Natural killer cell treated with Interleukin-12 subunit alpha and Interleukin-12 subunit beta and Interleukin-15 and Interleukin-18, amount 100 ng/mL, for 72 hours (primary cell): Measurements from ENCODE around the gene PAIP1. TPM values are rescaled to one million over a fixed set of nuclear protein-coding genes. Genes with fewer than 3 reads are reported as not detected.
"Not testable (repeated sequence)": the region's sequence is repeated elsewhere in the genome, so short reads cannot be mapped to it uniquely, and the experiment has no call there.

Experiments
- ATAC-seq, 2 donors: fragments of 150-1000 bp; cut with Tn5 transposase in 1 of 2; sonication (Bioruptor Pico), chemical (Tn5 transposase) in 1 of 2; 2 replicates each; pipeline ENCODE4 v1.10.0; 2021
- DNase-seq: peaks from one replicate; pipeline ENCODE4 v3.0.0; 2022; ENCODE audit warnings: low spot score
- H3K27ac Mint-ChIP-seq, 2 donors: 1 replicate in 1 of 2; 2 replicates in 1 of 2; pipeline ENCODE4 v1.8.0; 2022; ENCODE audit warnings: mixed read lengths in 2 of 2, mild to moderate bottlenecking in 1 of 2, moderate library complexity in 1 of 2
- H3K27me3 Mint-ChIP-seq, 2 donors: 1 replicate in 1 of 2; 2 replicates in 1 of 2; pipeline ENCODE4 v1.8.0; 2022; ENCODE audit warnings: mixed read lengths in 2 of 2
- H3K36me3 Mint-ChIP-seq: one replicate; pipeline ENCODE4 v1.8.0; 2022; ENCODE audit warnings: mixed read lengths
- H3K4me1 Mint-ChIP-seq, 2 donors: 1 replicate in 1 of 2; 2 replicates in 1 of 2; pipeline ENCODE4 v1.8.0; 2022; ENCODE audit warnings: low read depth in 2 of 2, mixed read lengths in 2 of 2, mild to moderate bottlenecking in 1 of 2
- H3K4me3 Mint-ChIP-seq: one replicate; pipeline ENCODE4 v1.8.0; 2022; ENCODE audit warnings: mixed read lengths
- H3K9me3 Mint-ChIP-seq: 2 replicates; pipeline ENCODE4 v1.8.0; 2022; ENCODE audit warnings: mixed read lengths
- total RNA-seq, 2 donors: library from RNA; stranded (reverse); gene quantifications; one replicate each; pipeline ENCODE4 v1.2.3, GENCODE V29; 2022

The PAIP1 gene
- total RNA-seq, 2 donors from 2014 or later: 47.9 to 57.0 TPM

- ATAC-seq: no peak
- Mint-ChIP-seq H3K27me3 (peaks cover 0 to 5% of the 10 kb centered on the region in 2 donors), H3K4me1 (peaks cover 6 to 10% of the 10 kb centered on the region in 2 donors)
Measured at GRCh38 chr5:43561356-43561755, 4.5 kb upstream of the PAIP1 start.

DNA sequence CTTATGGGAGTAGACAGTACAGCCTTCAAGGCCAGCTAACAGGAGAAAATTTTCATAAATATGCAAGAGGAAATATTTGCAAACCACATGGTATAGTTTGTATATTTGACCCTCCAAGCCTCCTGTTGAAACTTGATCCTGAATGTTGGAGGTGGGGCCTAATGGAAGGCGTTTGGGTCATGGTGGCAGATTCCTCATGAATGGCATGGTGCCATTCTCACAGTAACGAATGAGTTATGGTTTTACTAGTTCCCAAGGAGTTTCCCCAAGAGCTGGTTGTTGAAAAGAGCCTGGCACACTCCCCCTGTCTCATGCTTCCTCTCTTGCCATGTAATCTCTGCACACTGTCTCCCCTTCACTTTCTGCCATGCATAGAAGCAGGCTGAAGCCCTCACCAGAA, 3.3 kb upstream of the PAIP1 start:
- H3K4me3 Mint-ChIP-seq: no peak overlapping the region
- no peak overlapping the region for H3K27ac Mint-ChIP-seq
- H3K4me1 Mint-ChIP-seq: peaks cover 6 to 11% of the 10 kb centered on the region in 2 donors
- no peaks in the 10 kb centered on the region for H3K36me3 Mint-ChIP-seq
- no peak for ATAC-seq
- no peaks in the 10 kb centered on the region for H3K9me3 Mint-ChIP-seq
- peaks cover 0 to 5% of the 10 kb centered on the region in 2 donors for H3K27me3 Mint-ChIP-seq
- no peak for DNase-seq

More at GRCh38 chr5:43561356-43561755, 4.5 kb upstream of the PAIP1 start:
- DNase-seq: no peak
- no peak overlapping the region for H3K4me3 Mint-ChIP-seq
- H3K9me3 Mint-ChIP-seq: no peaks in the 10 kb centered on the region
- no peaks in the 10 kb centered on the region for H3K36me3 Mint-ChIP-seq
- H3K27ac Mint-ChIP-seq: no peak overlapping the region

- H3K4me1 Mint-ChIP-seq: peaks cover 6 to 13% of the 10 kb centered on the region in 2 donors
- peak; percentile 93 for DNase-seq
- not testable (repeated sequence) for H3K36me3 Mint-ChIP-seq, H3K9me3 Mint-ChIP-seq, H3K27me3 Mint-ChIP-seq
- peak; percentile 94 for ATAC-seq
- H3K27ac Mint-ChIP-seq: peak overlapping the region in 1 of 2 donors; percentile 71
- H3K4me3 Mint-ChIP-seq: peak overlapping the region; percentile 89
Measured at GRCh38 chr5:43556607-43556856, 345 bp downstream of the PAIP1 start.

DNA sequence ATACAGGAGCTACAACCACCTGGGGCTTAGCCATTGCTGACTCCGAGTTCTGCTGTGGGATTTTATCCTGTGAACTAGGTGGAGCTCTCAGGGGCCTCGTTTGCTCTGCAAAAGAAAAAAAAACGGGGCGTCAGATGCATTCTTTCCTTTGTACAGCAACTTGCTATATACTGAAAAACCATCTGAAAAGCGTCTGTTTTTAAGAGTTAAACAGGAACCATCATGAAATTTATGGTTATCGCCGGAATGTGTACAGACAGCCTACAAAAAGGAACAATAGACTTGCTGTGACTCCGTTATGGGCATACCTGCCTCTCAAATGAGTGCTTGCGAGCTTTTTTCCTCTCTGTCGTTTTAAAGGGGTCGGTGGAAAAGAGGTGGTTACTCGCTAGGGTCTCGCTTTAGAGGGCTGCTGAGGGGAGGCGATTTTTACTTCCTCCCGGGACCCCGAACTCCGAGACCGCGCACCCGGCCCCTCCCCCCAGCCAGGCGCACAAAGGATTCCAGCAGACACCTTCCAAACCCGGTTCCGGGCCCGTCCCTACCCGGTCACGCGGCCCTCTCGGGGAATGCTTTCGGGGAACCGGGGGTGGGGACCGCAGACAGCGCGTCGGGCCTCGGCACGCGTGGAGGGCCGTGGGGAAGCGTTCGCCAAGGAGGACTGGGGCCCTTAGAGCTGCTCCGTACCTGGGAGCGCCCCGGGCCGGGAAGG, 826 bp downstream of the PAIP1 start:
- H3K27me3 Mint-ChIP-seq: peaks cover 0 to 3% of the 10 kb centered on the region in 2 donors
- H3K4me1 Mint-ChIP-seq: peaks cover 7 to 14% of the 10 kb centered on the region in 2 donors
- H3K9me3 Mint-ChIP-seq: no peaks in the 10 kb centered on the region
- peak overlapping the region; percentile 71 to 78 for H3K27ac Mint-ChIP-seq
- no peaks in the 10 kb centered on the region for H3K36me3 Mint-ChIP-seq
- no peak for ATAC-seq
- peak overlapping the region; percentile 87 for H3K4me3 Mint-ChIP-seq
- DNase-seq: peak; percentile 73

- Mint-ChIP-seq H3K4me3 (no peak overlapping the region), H3K27me3 (no peaks in the 10 kb centered on the region)
- ATAC-seq: no peak
Measured at GRCh38 chr5:43554497-43554896, 2.4 kb downstream of the PAIP1 start.

GRCh38 chr5:43553381-43553780, 3.5 kb downstream of the PAIP1 start:
- no peaks in the 10 kb centered on the region for H3K27me3 Mint-ChIP-seq
- ATAC-seq (no peak), DNase-seq (no peak)
- no peak overlapping the region for H3K4me3 Mint-ChIP-seq
- no peak overlapping the region for H3K27ac Mint-ChIP-seq
- H3K9me3 Mint-ChIP-seq: no peaks in the 10 kb centered on the region
- H3K4me1 Mint-ChIP-seq: peaks cover 16 to 18% of the 10 kb centered on the region in 2 donors
- H3K36me3 Mint-ChIP-seq: no peaks in the 10 kb centered on the region

More at GRCh38 chr5:43554497-43554896, 2.4 kb downstream of the PAIP1 start:
- Mint-ChIP-seq H3K9me3 (no peaks in the 10 kb centered on the region), H3K36me3 (no peaks in the 10 kb centered on the region), H3K4me1 (peaks cover 12 to 17% of the 10 kb centered on the region in 2 donors), H3K27ac (no peak overlapping the region)
- no peak for DNase-seq

- Mint-ChIP-seq H3K27ac (no peak overlapping the region), H3K36me3 (no peaks in the 10 kb centered on the region), H3K27me3 (no peaks in the 10 kb centered on the region), H3K4me3 (no peak overlapping the region), H3K4me1 (peaks cover 10 to 11% of the 10 kb centered on the region in 2 donors), H3K9me3 (no peaks in the 10 kb centered on the region)
- ATAC-seq (no peak), DNase-seq (no peak)
Measured at GRCh38 chr5:43551731-43552130, 5.1 kb downstream of the PAIP1 start.

- not testable (repeated sequence) for H3K4me3 Mint-ChIP-seq, H3K27me3 Mint-ChIP-seq, H3K27ac Mint-ChIP-seq, ATAC-seq, DNase-seq, H3K9me3 Mint-ChIP-seq
- H3K36me3 Mint-ChIP-seq: peaks cover 17% of the 10 kb centered on the region
- H3K4me1 Mint-ChIP-seq: peaks cover 10 to 20% of the 10 kb centered on the region in 2 donors
Measured at GRCh38 chr5:43549272-43549671, 7.6 kb downstream of the PAIP1 start.

DNA sequence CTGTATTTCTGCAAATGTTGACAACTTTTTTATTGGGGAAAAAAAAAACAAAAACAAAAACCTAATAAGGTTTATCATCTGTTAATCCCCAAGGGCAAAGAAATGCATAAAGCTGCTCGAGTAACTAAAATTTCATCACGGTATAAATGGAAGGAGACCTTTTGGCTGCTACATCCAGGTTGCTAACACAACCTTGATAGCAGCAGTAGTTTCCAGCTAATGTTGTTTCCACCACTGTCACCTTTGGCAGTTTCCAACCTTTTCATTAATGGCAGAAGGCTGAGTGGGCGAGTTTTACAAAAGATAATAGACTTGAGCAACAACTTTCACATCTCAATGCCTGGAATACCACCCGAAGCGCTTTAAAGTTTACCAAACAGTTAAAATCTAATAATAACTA, 8.5 kb downstream of the PAIP1 start:
- Mint-ChIP-seq H3K27ac (no peak overlapping the region), H3K36me3 (peaks cover 19% of the 10 kb centered on the region), H3K27me3 (no peaks in the 10 kb centered on the region), H3K4me1 (peaks cover 11 to 21% of the 10 kb centered on the region in 2 donors), H3K4me3 (no peak overlapping the region), H3K9me3 (no peaks in the 10 kb centered on the region)
- ATAC-seq (no peak), DNase-seq (no peak)

DNA sequence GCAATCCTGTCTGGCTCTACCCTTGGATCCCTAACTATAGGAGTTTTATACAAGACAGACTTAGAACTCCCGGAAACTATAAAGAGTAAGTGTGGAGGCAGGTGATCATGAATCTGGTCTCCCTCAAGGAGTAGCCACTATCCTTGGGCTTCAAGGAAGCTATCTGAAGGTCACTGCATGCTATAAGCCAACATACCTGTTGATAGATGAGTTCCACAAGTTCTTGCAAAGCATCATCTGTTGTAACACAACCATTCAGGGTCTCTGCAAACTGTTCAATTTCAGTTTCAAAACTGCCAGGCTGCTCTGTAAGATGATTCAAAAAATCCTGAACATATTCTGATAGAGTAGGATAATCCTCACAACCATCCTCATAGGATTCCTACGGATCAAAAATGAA, 9.3 kb downstream of the PAIP1 start:
- Mint-ChIP-seq H3K9me3 (no peaks in the 10 kb centered on the region), H3K4me3 (no peak overlapping the region), H3K27ac (no peak overlapping the region), H3K4me1 (peaks cover 11 to 21% of the 10 kb centered on the region in 2 donors), H3K27me3 (no peaks in the 10 kb centered on the region), H3K36me3 (peaks cover 19% of the 10 kb centered on the region)
- ATAC-seq (no peak), DNase-seq (no peak)

GRCh38 chr5:43543434-43543833, 13.4 kb downstream of the PAIP1 start:
- DNase-seq: no peak
- H3K9me3 Mint-ChIP-seq: no peaks in the 10 kb centered on the region
- H3K4me3 Mint-ChIP-seq: no peak overlapping the region
- no peaks in the 10 kb centered on the region for H3K27me3 Mint-ChIP-seq
- peaks cover 23% of the 10 kb centered on the region for H3K36me3 Mint-ChIP-seq
- H3K27ac Mint-ChIP-seq: no peak overlapping the region
- H3K4me1 Mint-ChIP-seq: peaks cover 10 to 11% of the 10 kb centered on the region in 2 donors
- no peak for ATAC-seq

DNA sequence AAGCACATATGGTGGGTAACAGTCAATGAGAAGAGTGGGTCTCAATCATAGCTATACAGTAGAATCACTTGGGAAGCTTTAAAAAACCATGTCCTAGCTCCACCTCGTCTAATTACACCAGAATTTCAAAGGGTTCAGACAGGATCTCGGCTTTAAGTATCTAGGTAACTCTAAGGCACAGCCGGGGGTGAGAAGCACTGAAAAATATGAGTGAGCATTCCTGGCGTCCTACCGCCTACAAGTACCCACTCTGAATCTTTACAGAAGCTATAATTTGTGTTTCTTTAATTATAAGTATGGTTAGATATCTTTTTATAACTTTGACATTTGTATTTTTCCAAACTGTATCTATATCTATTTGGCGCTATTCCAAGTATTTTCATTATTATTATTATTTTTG, 16.1 kb downstream of the PAIP1 start:
- Mint-ChIP-seq H3K27me3 (no peaks in the 10 kb centered on the region), H3K4me1 (peaks cover 10 to 11% of the 10 kb centered on the region in 2 donors), H3K36me3 (peaks cover 26% of the 10 kb centered on the region), H3K27ac (no peak overlapping the region), H3K4me3 (no peak overlapping the region), H3K9me3 (no peaks in the 10 kb centered on the region)
- DNase-seq: no peak
- ATAC-seq: no peak

DNA sequence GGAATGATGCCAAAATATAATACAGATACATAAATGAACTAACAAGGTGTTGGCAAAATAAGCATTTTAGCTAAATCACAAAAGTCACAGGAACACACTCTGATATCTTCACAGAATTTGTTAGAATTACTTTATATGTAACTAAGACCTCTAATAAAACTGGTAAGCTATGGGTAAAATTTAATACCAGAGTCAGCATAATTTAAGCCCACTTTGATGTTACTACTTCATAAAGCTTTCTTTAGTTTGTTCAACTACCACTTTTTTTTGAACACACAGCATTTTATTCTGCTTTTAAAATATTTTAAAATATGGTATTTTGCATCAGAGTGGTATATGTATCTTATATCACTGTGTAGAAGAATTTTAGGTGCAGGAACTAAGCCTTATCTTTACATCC, 19.9 kb downstream of the PAIP1 start:
- DNase-seq: no peak
- peaks cover 0 to 8% of the 10 kb centered on the region in 2 donors for H3K4me1 Mint-ChIP-seq
- ATAC-seq: no peak
- no peaks in the 10 kb centered on the region for H3K27me3 Mint-ChIP-seq
- no peak overlapping the region for H3K27ac Mint-ChIP-seq
- H3K9me3 Mint-ChIP-seq: no peaks in the 10 kb centered on the region
- H3K36me3 Mint-ChIP-seq: peaks cover 29% of the 10 kb centered on the region
- H3K4me3 Mint-ChIP-seq: no peak overlapping the region

DNA sequence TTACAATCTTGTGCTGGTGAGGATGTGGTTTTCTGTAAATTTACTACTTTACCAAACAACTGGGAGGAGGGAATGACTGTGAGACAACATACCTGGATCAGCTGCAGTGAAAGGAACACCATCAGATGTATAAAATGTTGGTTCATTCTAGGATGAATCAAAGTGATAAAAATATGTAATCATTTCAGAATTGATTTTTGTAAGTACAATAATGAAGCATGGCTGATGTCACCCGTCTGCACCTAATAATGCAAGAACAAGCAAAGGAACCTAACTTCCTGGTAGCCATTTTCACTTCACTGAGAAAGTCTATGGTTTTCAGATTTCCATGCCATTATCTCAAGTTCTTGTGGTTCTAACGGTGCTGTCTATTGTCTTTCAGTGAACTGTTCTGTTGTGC, 23.2 kb downstream of the PAIP1 start:
- DNase-seq: no peak
- Mint-ChIP-seq H3K4me3 (no peak overlapping the region), H3K27ac (no peak overlapping the region), H3K4me1 (peaks cover 0 to under 1% of the 10 kb centered on the region in 2 donors), H3K9me3 (no peaks in the 10 kb centered on the region), H3K27me3 (no peaks in the 10 kb centered on the region), H3K36me3 (peaks cover 25% of the 10 kb centered on the region)
- no peak for ATAC-seq

DNA sequence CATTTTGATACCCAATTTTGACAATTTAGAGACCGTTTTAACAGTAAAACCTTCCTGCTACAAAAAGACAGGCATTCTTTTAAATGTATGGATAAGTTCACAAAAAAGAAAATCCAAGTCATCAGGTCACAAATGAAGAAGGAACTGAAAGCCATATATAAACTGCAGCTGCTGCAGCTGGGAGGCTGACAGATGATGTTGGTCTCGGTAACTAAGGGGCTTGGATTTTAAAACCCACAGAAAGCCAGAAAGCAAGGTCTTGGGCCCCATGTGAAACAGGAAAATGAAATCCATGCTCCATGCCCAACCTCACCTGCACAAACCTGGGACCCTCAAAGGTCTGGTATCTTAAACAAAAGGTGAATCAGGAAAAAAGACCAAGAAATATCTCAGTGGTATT, 26.2 kb downstream of the PAIP1 start:
- Mint-ChIP-seq H3K27me3 (no peaks in the 10 kb centered on the region), H3K9me3 (no peaks in the 10 kb centered on the region), H3K27ac (no peak overlapping the region), H3K4me3 (no peak overlapping the region), H3K36me3 (peaks cover 27% of the 10 kb centered on the region), H3K4me1 (no peaks in the 10 kb centered on the region)
- DNase-seq (no peak), ATAC-seq (no peak)
